ENCODE measurements around the gene LRP6.

- TF ChIP-seq CTCF (IDR thresholded peaks at IDR 0.05), result no peak
- no peak for TF ChIP-seq POLR2A (IDR thresholded peaks at IDR 0.05)
Observed at GRCh38 chr12:12153596-12153995, 113.2 kb downstream of the LRP6 start.
